ENCODE measurements around the gene ST3GAL6.

The ST3GAL6 gene

GRCh38 chr3:98805571-98805970 is 42.4 kb downstream of the ST3GAL6 start:
- Histone ChIP-seq H3K27ac (replicated peaks) (no peak overlapping the region), H3K4me3 (replicated peaks; ENCODE audit: insufficient read depth, low read length) (no peak overlapping the region), H3K27me3 (ENCODE audit: insufficient read depth, poor library complexity, severe bottlenecking) (no peaks in the 10 kb centered on the region)
- TF ChIP-seq CTCF (IDR thresholded peaks at IDR 0.05; ENCODE audit: insufficient read depth, low read length) (no peak), GABPA (IDR thresholded peaks at IDR 0.05; ENCODE audit: low read depth) (no peak), SPI1 (IDR thresholded peaks at IDR 0.05; ENCODE audit: borderline replicate concordance, low read depth) (no peak)
- no peak for DNase-seq (ENCODE audit: low read depth in 1 of 2, low spot score in 1 of 2)

GRCh38 chr3:98806521-98806920 is 43.4 kb downstream of the ST3GAL6 start:
- no peak for TF ChIP-seq GABPA (IDR thresholded peaks at IDR 0.05; ENCODE audit: low read depth)
- no peak for TF ChIP-seq REST (IDR thresholded peaks at IDR 0.05; ENCODE audit: insufficient replicate concordance, low read depth)
- TF ChIP-seq POLR2AphosphoS5 (IDR thresholded peaks at IDR 0.05; ENCODE audit: low read depth), result no peak
- no peak for DNase-seq (ENCODE audit: low read depth in 1 of 2, low spot score in 1 of 2)
- H3K4me3 ChIP-seq (replicated peaks; ENCODE audit: insufficient read depth, low read length), result no peak overlapping the region
- no peak overlapping the region for H3K27ac ChIP-seq (replicated peaks)
- no peaks in the 10 kb centered on the region for H3K27me3 ChIP-seq (ENCODE audit: insufficient read depth, poor library complexity, severe bottlenecking)

GRCh38 chr3:98807011-98807410 is 43.9 kb downstream of the ST3GAL6 start:
- Histone ChIP-seq H3K27ac (replicated peaks) (no peak overlapping the region), H3K4me3 (replicated peaks; ENCODE audit: insufficient read depth, low read length) (no peak overlapping the region), H3K27me3 (ENCODE audit: insufficient read depth, poor library complexity, severe bottlenecking) (no peaks in the 10 kb centered on the region)
- no peak for TF ChIP-seq SPI1 (IDR thresholded peaks at IDR 0.05; ENCODE audit: borderline replicate concordance, low read depth)
- TF ChIP-seq REST (IDR thresholded peaks at IDR 0.05; ENCODE audit: insufficient replicate concordance, low read depth), result no peak
- TF ChIP-seq CTCF (IDR thresholded peaks at IDR 0.05; ENCODE audit: insufficient read depth, low read length), result no peak
- TF ChIP-seq GABPA (IDR thresholded peaks at IDR 0.05; ENCODE audit: low read depth), result no peak
- no peak for TF ChIP-seq POLR2AphosphoS5 (IDR thresholded peaks at IDR 0.05; ENCODE audit: low read depth)
- no peak for DNase-seq (ENCODE audit: low read depth in 1 of 2, low spot score in 1 of 2)

- no peak overlapping the region for H3K4me3 ChIP-seq (replicated peaks; ENCODE audit: insufficient read depth, low read length)
- H3K27ac ChIP-seq (replicated peaks), result no peak overlapping the region
- no peak for DNase-seq (ENCODE audit: low read depth in 1 of 2, low spot score in 1 of 2)
- TF ChIP-seq POLR2AphosphoS5 (IDR thresholded peaks at IDR 0.05; ENCODE audit: low read depth) (no peak), CTCF (IDR thresholded peaks at IDR 0.05; ENCODE audit: insufficient read depth, low read length) (no peak), REST (IDR thresholded peaks at IDR 0.05; ENCODE audit: insufficient replicate concordance, low read depth) (no peak), GABPA (IDR thresholded peaks at IDR 0.05; ENCODE audit: low read depth) (no peak), SPI1 (IDR thresholded peaks at IDR 0.05; ENCODE audit: borderline replicate concordance, low read depth) (no peak)
- no peaks in the 10 kb centered on the region for H3K27me3 ChIP-seq (ENCODE audit: insufficient read depth, poor library complexity, severe bottlenecking)
These were observed 44.4 kb downstream of the ST3GAL6 start for GRCh38 chr3:98807561-98807960.

Measured in HL-60 (cell line).